ENCODE results near the gene FMN1.

DNA sequence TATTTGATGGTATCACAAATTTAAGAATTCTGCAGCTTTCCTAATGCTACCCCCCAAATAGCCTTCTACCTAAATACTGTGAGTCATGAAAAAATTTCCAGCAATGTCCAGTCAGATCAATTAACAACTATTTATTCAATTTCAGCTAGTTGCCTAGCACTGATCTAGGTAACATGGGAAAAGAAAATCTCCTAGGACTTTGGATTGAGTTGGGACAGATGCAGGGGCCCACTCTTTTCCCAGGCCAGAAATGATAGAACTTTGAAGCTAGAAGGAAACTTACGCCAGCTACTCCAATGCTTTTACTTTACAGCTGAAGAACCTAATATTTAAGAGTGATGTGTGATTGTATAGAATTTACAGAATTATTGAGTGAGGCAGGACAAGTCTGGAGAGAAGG is 196.3 kb downstream of the FMN1 start:
- TF ChIP-seq, protein P1, sequence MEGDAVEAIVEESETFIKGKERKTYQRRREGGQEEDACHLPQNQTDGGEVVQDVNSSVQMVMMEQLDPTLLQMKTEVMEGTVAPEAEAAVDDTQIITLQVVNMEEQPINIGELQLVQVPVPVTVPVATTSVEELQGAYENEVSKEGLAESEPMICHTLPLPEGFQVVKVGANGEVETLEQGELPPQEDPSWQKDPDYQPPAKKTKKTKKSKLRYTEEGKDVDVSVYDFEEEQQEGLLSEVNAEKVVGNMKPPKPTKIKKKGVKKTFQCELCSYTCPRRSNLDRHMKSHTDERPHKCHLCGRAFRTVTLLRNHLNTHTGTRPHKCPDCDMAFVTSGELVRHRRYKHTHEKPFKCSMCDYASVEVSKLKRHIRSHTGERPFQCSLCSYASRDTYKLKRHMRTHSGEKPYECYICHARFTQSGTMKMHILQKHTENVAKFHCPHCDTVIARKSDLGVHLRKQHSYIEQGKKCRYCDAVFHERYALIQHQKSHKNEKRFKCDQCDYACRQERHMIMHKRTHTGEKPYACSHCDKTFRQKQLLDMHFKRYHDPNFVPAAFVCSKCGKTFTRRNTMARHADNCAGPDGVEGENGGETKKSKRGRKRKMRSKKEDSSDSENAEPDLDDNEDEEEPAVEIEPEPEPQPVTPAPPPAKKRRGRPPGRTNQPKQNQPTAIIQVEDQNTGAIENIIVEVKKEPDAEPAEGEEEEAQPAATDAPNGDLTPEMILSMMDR (conservative IDR thresholded peaks at IDR 0.05): no peak
- no peak for TF ChIP-seq EZH2 (IDR thresholded peaks at IDR 0.05; ENCODE audit: low read depth)
